ENCODE measurements around the gene PAAF1.

The PAAF1 gene

DNA sequence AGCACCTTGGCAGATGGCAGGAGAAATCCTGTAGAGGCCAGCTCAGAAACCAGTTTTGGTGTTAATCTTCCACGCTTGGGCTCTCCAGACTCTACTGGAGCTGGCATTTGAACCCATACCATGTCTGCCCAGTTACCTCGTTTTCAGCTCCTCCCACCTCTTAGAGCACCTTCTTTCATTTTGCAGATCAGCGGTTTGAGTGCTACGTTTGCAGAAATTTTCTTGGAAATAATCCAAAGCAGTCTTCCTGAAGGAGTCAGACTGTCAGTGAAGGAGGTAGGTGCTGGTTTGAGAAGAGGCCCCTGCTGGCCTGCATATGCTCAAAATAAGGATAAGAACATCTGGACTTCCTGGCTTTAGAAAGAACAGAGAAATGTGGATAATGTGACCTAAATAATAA lies 13.8 kb upstream of the PAAF1 start:
- no peak for TF ChIP-seq CTCF (IDR thresholded peaks at IDR 0.05; ENCODE audit: unreplicated experiment in 3 of 3)
- Mint-ChIP-seq H3K9me3 (no peaks in the 10 kb centered on the region), H3K4me1 (peaks cover 15% of the 10 kb centered on the region)

DNA sequence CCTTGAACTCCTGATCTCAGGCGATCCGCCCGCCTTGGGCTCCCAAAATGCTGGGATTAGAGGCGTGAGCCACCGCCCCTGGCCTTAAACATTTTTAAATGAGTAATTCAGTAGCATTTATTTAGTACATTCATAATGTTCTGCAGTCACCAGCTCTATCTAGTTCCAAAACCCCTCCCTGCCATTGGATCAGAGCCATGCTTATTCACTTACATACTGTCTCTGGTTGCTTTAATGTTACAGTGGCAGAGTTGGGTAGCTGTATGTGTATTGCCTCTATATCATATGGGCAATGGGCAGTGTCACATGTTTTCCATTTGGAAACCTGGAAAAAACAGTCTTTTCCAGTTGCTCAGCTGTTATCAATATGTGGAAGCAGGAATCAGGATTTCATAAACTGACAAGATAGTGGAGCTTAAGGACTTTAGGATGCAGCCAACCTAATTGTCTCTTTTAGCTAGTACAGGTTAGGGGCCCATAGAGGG lies 10.7 kb upstream of the PAAF1 start:
- no peak for TF ChIP-seq CTCF (IDR thresholded peaks at IDR 0.05; ENCODE audit: unreplicated experiment in 3 of 3)
- H3K4me1 Mint-ChIP-seq, result peaks cover 21% of the 10 kb centered on the region
- no peaks in the 10 kb centered on the region for H3K27me3 Mint-ChIP-seq (ENCODE audit: low read depth)
- H3K4me3 Mint-ChIP-seq, result no peak overlapping the region
- peak overlapping the region; percentile 51 to 79 (median 72) for H3K27ac Mint-ChIP-seq
- H3K36me3 Mint-ChIP-seq (ENCODE audit: low read depth), result peaks cover 38% of the 10 kb centered on the region
- no peaks in the 10 kb centered on the region for H3K9me3 Mint-ChIP-seq

More for the DNA sequence above, 13.8 kb upstream of the PAAF1 start:
- Mint-ChIP-seq H3K36me3 (ENCODE audit: low read depth) (peaks cover 51% of the 10 kb centered on the region), H3K27me3 (ENCODE audit: low read depth) (no peaks in the 10 kb centered on the region), H3K4me3 (no peak overlapping the region), H3K27ac (peak overlapping the region; percentile 30 to 73 (median 70))

- H3K36me3 Mint-ChIP-seq (ENCODE audit: low read depth), result peaks cover 38% of the 10 kb centered on the region
- no peak overlapping the region for H3K4me3 Mint-ChIP-seq
- peaks cover 21% of the 10 kb centered on the region for H3K4me1 Mint-ChIP-seq
- no peaks in the 10 kb centered on the region for H3K9me3 Mint-ChIP-seq
- H3K27me3 Mint-ChIP-seq (ENCODE audit: low read depth), result no peaks in the 10 kb centered on the region
- H3K27ac Mint-ChIP-seq, result peak overlapping the region; percentile 51 to 79 (median 72)
- no peak for TF ChIP-seq CTCF (IDR thresholded peaks at IDR 0.05; ENCODE audit: unreplicated experiment in 3 of 3)
Measured at GRCh38 chr11:73866586-73866996, 10.2 kb upstream of the PAAF1 start.

DNA sequence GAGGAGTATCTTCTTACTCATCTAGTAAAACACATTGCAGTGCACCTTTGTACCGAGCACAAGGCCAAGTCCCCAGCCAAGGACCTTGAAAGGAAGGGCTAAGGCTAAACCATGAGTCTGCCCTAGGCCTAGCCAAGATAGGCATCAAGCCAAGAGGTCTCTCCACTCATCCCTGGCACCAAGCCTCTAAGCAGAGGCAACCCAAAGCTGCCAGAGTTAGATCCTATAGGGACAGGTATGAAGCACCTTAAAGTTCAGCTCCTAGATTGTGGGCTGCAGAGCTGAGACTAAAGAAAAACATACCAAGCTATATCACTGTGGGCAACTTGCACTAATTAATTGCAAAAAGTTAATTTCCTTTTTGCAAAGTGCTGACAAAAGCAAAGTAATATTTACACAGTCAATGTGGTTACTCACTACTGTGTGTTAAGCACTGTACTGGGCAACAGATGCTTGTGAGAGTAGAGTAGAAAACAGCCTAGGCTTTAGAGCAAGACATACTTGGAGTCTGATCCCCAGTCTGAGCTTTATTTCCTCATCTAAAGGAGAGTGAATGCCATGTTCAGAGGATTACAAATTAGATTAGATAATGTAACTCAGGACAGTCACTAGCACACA lies 7.4 kb upstream of the PAAF1 start:
- H3K27me3 Mint-ChIP-seq (ENCODE audit: low read depth), result no peaks in the 10 kb centered on the region
- peak overlapping the region; percentile 83 to 88 (median 85) for H3K27ac Mint-ChIP-seq
- no peaks in the 10 kb centered on the region for H3K9me3 Mint-ChIP-seq
- no peak overlapping the region for H3K4me3 Mint-ChIP-seq
- peaks cover 40% of the 10 kb centered on the region for H3K36me3 Mint-ChIP-seq (ENCODE audit: low read depth)
- no peak for TF ChIP-seq CTCF (IDR thresholded peaks at IDR 0.05; ENCODE audit: unreplicated experiment in 3 of 3)
- peaks cover 23% of the 10 kb centered on the region for H3K4me1 Mint-ChIP-seq

GRCh38 chr11:73870261-73870660 lies 6.5 kb upstream of the PAAF1 start:
- Mint-ChIP-seq H3K9me3 (no peaks in the 10 kb centered on the region), H3K36me3 (ENCODE audit: low read depth) (peaks cover 35% of the 10 kb centered on the region), H3K4me3 (no peak overlapping the region), H3K27ac (peak overlapping the region; percentile 4 to 80 (median 40)), H3K27me3 (ENCODE audit: low read depth) (no peaks in the 10 kb centered on the region), H3K4me1 (peaks cover 32% of the 10 kb centered on the region)
- TF ChIP-seq CTCF (IDR thresholded peaks at IDR 0.05; ENCODE audit: unreplicated experiment in 3 of 3), result no peak
